OCI-LY3 (cell line): ENCODE measurements around the gene KIAA1328.

Experiments used
- H2AFZ ChIP-seq: fragments of 200-600, 300-600 bp; shearing (Covaris generic); 2 replicates; pipeline ENCODE4 v1.6.0; 2014; ENCODE audit warnings: antibody characterized with exemption, low read depth, low read length
- H3K27ac ChIP-seq: fragments of 200-600, 300-600 bp; sonication (generic); 2 replicates; pipeline ENCODE4 v1.5.1; 2014; ENCODE audit warnings: mild to moderate bottlenecking, low read length, moderate library complexity, mixed read lengths
- H3K27me3 ChIP-seq: fragments of 200-600, 300-600 bp; sonication (generic); 2 replicates; pipeline ENCODE4 v1.6.1; 2014; ENCODE audit warnings: low read depth, low read length, mixed read lengths
- H3K36me3 ChIP-seq: fragments of 200-600, 300-600 bp; sonication (generic); replicated peaks from 2 replicates; pipeline ENCODE3; 2014; ENCODE audit warnings: low read depth, low read length, mixed read lengths
- H3K4me1 ChIP-seq: fragments of 300-600, 200-600 bp; sonication (generic); 2 replicates; pipeline ENCODE4 v1.6.1; 2014; ENCODE audit warnings: low read length, mixed read lengths
- H3K4me2 ChIP-seq: fragments of 200-600, 300-600 bp; sonication (generic); 2 replicates; pipeline ENCODE4 v1.6.1; 2014; ENCODE audit warnings: low read length, mixed read lengths
- H3K4me3 ChIP-seq: fragments of 300-600, 200-600 bp; sonication (generic); 2 replicates; pipeline ENCODE4 v1.5.1; 2014; ENCODE audit warnings: antibody characterized with exemption, mild to moderate bottlenecking, low read length, moderate library complexity
- H3K79me2 ChIP-seq: fragments of 300-600, 200-600 bp; shearing (Covaris generic); 2 replicates; pipeline ENCODE4 v1.6.1; 2014; ENCODE audit warnings: mild to moderate bottlenecking, low read length, mixed read lengths
- H3K9ac ChIP-seq: fragments of 300-600, 200-600 bp; shearing (Covaris generic); 2 replicates; pipeline ENCODE4 v1.6.0; 2014; ENCODE audit warnings: mild to moderate bottlenecking, low read length, moderate library complexity
- H3K9me3 ChIP-seq: fragments of 200-600, 300-600 bp; shearing (Covaris generic); 2 replicates; pipeline ENCODE4 v1.6.1; 2014; ENCODE audit warnings: low read length, mixed read lengths; ENCODE audit not compliant: insufficient read depth
- H4K20me1 ChIP-seq: fragments of 200-600, 300-600 bp; sonication (generic); 2 replicates; pipeline ENCODE4 v1.6.1; 2016; ENCODE audit warnings: low read length, mixed read lengths; ENCODE audit not compliant: insufficient read depth
- EZH2phosphoT487 ChIP-seq: fragments of 200-600 bp; shearing (Covaris generic); IDR thresholded peaks from 2 replicates; pipeline ENCODE4 v1.6.1; 2018; ENCODE audit warnings: antibody characterized with exemption, mixed run types, low read depth
- TF ChIP-seq, protein P1 (sequence below): fragments of 200-600, 300-600 bp; sonication (generic); IDR thresholded peaks from 2 replicates; pipeline ENCODE4 v1.5.1; 2014; ENCODE audit warnings: antibody characterized with exemption, low read length, low read depth

The KIAA1328 gene

DNA sequence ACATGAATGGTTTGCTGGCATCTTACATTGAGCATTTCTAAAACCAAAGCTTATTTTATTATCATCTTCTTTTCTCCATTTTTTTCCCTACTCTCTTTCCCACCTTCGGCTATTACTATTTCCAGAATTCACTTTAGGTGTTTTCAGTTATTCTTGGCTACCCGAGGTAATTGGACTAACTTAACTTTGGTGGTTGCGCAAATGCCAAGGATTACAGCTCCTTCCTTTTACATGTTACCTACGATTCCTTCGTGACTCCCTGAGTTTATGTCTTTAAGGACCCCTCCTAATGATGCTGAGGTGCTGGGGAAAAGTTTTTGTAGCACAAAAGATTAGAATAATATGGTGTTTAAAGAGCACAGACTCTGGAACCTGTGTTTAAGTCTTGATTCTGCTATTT, 14.3 kb downstream of the KIAA1328 start:
- H3K4me1 ChIP-seq = no peaks in the 10 kb centered on the region
- TF ChIP-seq EZH2phosphoT487 = no peak
- TF ChIP-seq, protein P1, sequence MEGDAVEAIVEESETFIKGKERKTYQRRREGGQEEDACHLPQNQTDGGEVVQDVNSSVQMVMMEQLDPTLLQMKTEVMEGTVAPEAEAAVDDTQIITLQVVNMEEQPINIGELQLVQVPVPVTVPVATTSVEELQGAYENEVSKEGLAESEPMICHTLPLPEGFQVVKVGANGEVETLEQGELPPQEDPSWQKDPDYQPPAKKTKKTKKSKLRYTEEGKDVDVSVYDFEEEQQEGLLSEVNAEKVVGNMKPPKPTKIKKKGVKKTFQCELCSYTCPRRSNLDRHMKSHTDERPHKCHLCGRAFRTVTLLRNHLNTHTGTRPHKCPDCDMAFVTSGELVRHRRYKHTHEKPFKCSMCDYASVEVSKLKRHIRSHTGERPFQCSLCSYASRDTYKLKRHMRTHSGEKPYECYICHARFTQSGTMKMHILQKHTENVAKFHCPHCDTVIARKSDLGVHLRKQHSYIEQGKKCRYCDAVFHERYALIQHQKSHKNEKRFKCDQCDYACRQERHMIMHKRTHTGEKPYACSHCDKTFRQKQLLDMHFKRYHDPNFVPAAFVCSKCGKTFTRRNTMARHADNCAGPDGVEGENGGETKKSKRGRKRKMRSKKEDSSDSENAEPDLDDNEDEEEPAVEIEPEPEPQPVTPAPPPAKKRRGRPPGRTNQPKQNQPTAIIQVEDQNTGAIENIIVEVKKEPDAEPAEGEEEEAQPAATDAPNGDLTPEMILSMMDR = no peak
- H3K27me3 ChIP-seq = no peaks in the 10 kb centered on the region
- no peak overlapping the region for H3K4me2 ChIP-seq
- no peak overlapping the region for H3K27ac ChIP-seq
- H3K36me3 ChIP-seq = peaks cover 14% of the 10 kb centered on the region
- H3K9me3 ChIP-seq = no peaks in the 10 kb centered on the region
- H4K20me1 ChIP-seq = no peaks in the 10 kb centered on the region
- H3K4me3 ChIP-seq = no peak overlapping the region
- H3K9ac ChIP-seq = no peak overlapping the region
- H2AFZ ChIP-seq = no peak overlapping the region
- H3K79me2 ChIP-seq = no peaks in the 10 kb centered on the region

DNA sequence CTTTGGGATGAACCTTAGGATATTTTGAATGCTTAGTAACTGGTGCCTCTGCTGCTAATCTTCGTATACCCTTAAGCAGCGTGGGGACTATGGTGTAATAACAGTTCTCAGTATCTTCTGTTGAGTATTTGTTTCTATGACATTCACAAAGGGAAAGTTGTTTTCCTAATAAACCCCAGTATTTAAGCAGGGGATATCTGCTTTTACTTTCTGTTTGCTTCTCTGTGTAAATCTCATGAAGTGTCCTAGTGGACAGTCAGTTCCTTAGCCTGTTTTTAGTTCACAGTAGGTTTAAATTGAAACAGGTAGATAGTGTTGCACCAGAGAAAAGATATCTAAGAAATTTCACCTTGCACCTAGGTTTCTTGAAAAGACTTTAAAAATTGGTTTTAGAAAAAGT, 14.9 kb downstream of the KIAA1328 start:
- no peak overlapping the region for H3K27ac ChIP-seq
- H3K9me3 ChIP-seq = no peaks in the 10 kb centered on the region
- TF ChIP-seq, protein P1 = no peak
- no peak for TF ChIP-seq EZH2phosphoT487
- H3K27me3 ChIP-seq = no peaks in the 10 kb centered on the region
- no peaks in the 10 kb centered on the region for H3K79me2 ChIP-seq
- no peak overlapping the region for H3K9ac ChIP-seq
- no peaks in the 10 kb centered on the region for H4K20me1 ChIP-seq
- H3K4me3 ChIP-seq = no peak overlapping the region
- H3K4me1 ChIP-seq = no peaks in the 10 kb centered on the region
- H2AFZ ChIP-seq = no peak overlapping the region
- H3K36me3 ChIP-seq = peaks cover 11% of the 10 kb centered on the region
- H3K4me2 ChIP-seq = no peak overlapping the region

DNA sequence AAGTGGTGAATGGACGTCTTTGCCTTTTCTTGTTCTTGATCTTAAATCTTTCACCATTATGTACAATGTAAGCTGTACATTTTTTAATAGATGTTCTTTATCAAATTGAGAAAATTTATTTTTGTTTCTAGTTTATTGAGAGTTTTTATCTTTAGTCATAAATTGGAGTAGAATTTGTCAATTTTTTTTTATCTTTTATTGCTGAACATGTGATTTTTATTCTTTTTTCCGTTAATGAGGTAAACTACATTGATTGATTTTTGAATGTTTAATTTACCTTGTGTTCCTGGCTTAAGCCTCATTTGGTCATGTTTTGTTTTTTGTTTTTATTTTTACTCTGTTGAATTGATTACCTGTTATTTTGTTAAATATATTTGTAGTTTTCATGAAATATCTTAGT, 19.7 kb downstream of the KIAA1328 start:
- H2AFZ ChIP-seq = no peak overlapping the region
- H3K36me3 ChIP-seq = peaks cover 9% of the 10 kb centered on the region
- H3K4me2 ChIP-seq = no peak overlapping the region
- H3K9ac ChIP-seq = no peak overlapping the region
- TF ChIP-seq, protein P1 = no peak
- TF ChIP-seq EZH2phosphoT487 = no peak
- H3K79me2 ChIP-seq = no peaks in the 10 kb centered on the region
- H3K4me1 ChIP-seq = no peaks in the 10 kb centered on the region
- H4K20me1 ChIP-seq = no peaks in the 10 kb centered on the region
- H3K27ac ChIP-seq = no peak overlapping the region
- no peaks in the 10 kb centered on the region for H3K27me3 ChIP-seq
- H3K4me3 ChIP-seq = no peak overlapping the region
- H3K9me3 ChIP-seq = peaks cover 5% of the 10 kb centered on the region

DNA sequence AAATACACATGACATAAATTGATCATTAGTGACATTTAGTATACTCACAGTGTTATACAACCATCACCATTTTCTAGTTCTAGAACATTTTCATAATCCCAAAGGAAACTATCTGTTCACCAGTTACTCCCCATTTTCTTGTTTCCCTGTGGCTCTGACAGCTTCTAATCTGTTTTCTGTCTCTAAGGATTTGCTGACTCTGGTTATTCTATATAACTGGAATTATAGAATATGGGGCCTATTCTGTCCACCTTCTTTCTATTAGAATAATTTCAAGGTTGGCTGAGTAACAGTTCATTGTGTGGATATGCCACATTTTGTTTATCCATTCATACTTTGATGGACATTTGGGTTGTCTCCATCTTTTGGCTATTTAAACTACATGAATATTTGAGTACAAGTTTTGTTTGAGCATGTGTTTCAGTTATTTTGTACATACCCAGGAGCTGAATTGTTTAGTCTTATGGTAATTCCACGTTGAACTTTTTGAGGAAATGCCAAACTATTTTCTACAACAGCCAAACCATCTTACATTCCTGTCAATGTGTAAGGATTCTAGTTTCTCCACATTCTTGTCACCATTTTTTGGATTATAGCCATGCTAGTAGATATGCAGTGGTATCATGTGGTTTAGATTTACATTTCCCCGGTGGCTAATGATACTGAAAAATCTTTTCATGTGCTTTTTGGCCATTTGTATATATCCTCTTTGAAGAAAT, 20.5 kb downstream of the KIAA1328 start:
- TF ChIP-seq, protein P1 = no peak
- TF ChIP-seq EZH2phosphoT487 = no peak
- Histone ChIP-seq H3K4me1 (no peaks in the 10 kb centered on the region), H2AFZ (no peak overlapping the region), H3K9me3 (peaks cover 5% of the 10 kb centered on the region), H3K9ac (no peak overlapping the region), H4K20me1 (no peaks in the 10 kb centered on the region), H3K27ac (no peak overlapping the region), H3K4me3 (no peak overlapping the region), H3K79me2 (no peaks in the 10 kb centered on the region), H3K36me3 (peaks cover 9% of the 10 kb centered on the region), H3K27me3 (no peaks in the 10 kb centered on the region), H3K4me2 (no peak overlapping the region)
